Stimulated activated CD8-positive, alpha-beta memory T cell treated with anti-CD3 and anti-CD28 coated beads, Interleukin-4, amount 100 ng/mL, for 4 hours (primary cell): ENCODE data around the gene ZNF738.
A peak's percentile ranks its signal among the peaks of the same experiment; 100 is the strongest.
"Not testable (repeated sequence)": the region's sequence is repeated elsewhere in the genome, so short reads cannot be mapped to it uniquely, and the experiment has no call there.

Experiments
- DNase-seq, 2 donors: peaks; one replicate each; pipeline ENCODE4 v3.0.0-alpha.2; 2020; ENCODE audit warnings: low read depth in 2 of 2, low spot score in 1 of 2

Gene ZNF738

GRCh38 chr19:21358768-21359451 lies at the start of gene ZNF738:
Gene ZNF738 (plus strand): TSS chr19:21359000. CDS start chr19:21359141, 141 bp downstream.
- peak; percentile 57 to 69 for DNase-seq

- not testable (repeated sequence) for DNase-seq
Measured at GRCh38 chr19:21312807-21313206, 46.0 kb upstream of the ZNF738 start.

- DNase-seq = no peak
Measured at GRCh38 chr19:21314676-21315075, 44.1 kb upstream of the ZNF738 start.

GRCh38 chr19:21317821-21318220 lies 41.0 kb upstream of the ZNF738 start:
- no peak for DNase-seq

GRCh38 chr19:21321134-21321533 lies 37.7 kb upstream of the ZNF738 start:
- no peak for DNase-seq

GRCh38 chr19:21321996-21322395 lies 36.8 kb upstream of the ZNF738 start:
- no peak for DNase-seq

- DNase-seq = no peak
Measured at GRCh38 chr19:21322528-21322927, 36.3 kb upstream of the ZNF738 start.

GRCh38 chr19:21323000-21323399 lies 35.8 kb upstream of the ZNF738 start:
- DNase-seq = no peak

GRCh38 chr19:21326169-21326568 lies 32.6 kb upstream of the ZNF738 start:
- DNase-seq = no peak

GRCh38 chr19:21328406-21328805 lies 30.4 kb upstream of the ZNF738 start:
- no peak for DNase-seq

- peak; percentile 50 to 62 for DNase-seq
Measured at GRCh38 chr19:21328885-21329605, 29.8 kb upstream of the ZNF738 start, which contains the start of gene ZNF708. Gene ZNF708 (minus strand): TSS chr19:21329410. CDS start chr19:21329212, 198 bp downstream.

- no peak for DNase-seq
Measured at GRCh38 chr19:21335721-21336120, 23.1 kb upstream of the ZNF738 start.

- DNase-seq = not testable (repeated sequence)
Measured at GRCh38 chr19:21344841-21345240, 14.0 kb upstream of the ZNF738 start.

GRCh38 chr19:21352830-21353229 lies 6.0 kb upstream of the ZNF738 start:
- no peak for DNase-seq

GRCh38 chr19:21362291-21362690 lies 3.5 kb downstream of the ZNF738 start:
- no peak for DNase-seq

GRCh38 chr19:21383980-21384582 lies 25.3 kb downstream of the ZNF738 start:
- DNase-seq = no peak

- DNase-seq = no peak
Measured at GRCh38 chr19:21396121-21396520, 37.3 kb downstream of the ZNF738 start.

GRCh38 chr19:21396893-21397572 lies 38.2 kb downstream of the ZNF738 start, which contains the start of gene ZNF493:
Gene ZNF493 (plus strand): TSS chr19:21397133. CDS start chr19:21397238, 105 bp downstream.
- DNase-seq = peak; percentile 73 to 81

GRCh38 chr19:21398851-21399250 lies 40.1 kb downstream of the ZNF738 start:
- no peak for DNase-seq

GRCh38 chr19:21402303-21402985 lies 43.6 kb downstream of the ZNF738 start:
- no peak for DNase-seq

GRCh38 chr19:21410166-21410565 lies 51.4 kb downstream of the ZNF738 start:
- no peak for DNase-seq
